Fibroblast of lung (primary cell): Measurements from ENCODE around the gene MS4A18. TPM values are rescaled to one million over a fixed set of nuclear protein-coding genes. Genes with fewer than 3 reads are reported as not detected.
"Not testable (repeated sequence)": the region's sequence is repeated elsewhere in the genome, so short reads cannot be mapped to it uniquely, and the experiment has no call there.

ENCODE experiments used
- DNase-seq, 2 donors: peaks; one replicate each; pipeline versions ENCODE4 v3.0.0 to v3.0.0-alpha.2; 2010; ENCODE audit warnings: low read depth in 2 of 2
- H2AFZ ChIP-seq: 2 replicates; pipeline ENCODE4 v1.5.1; 2012; ENCODE audit warnings: low read length, control low read depth, inconsistent platforms
- H3K27ac ChIP-seq: 2 replicates; pipeline ENCODE4 v1.5.1; 2011; ENCODE audit warnings: low read length, control low read depth; ENCODE audit not compliant: insufficient read depth
- H3K27me3 ChIP-seq: 2 replicates; pipeline ENCODE4 v1.5.1; 2011; ENCODE audit warnings: mild to moderate bottlenecking, low read length; ENCODE audit not compliant: control insufficient read depth, insufficient read depth
- H3K36me3 ChIP-seq: 2 replicates; pipeline ENCODE4 v1.5.1; 2011; ENCODE audit warnings: low read length; ENCODE audit not compliant: control insufficient read depth, insufficient read depth
- H3K4me1 ChIP-seq: 2 replicates; pipeline ENCODE4 v1.5.1; 2011; ENCODE audit warnings: low read length; ENCODE audit not compliant: control insufficient read depth, insufficient read depth; ENCODE audit errors: extremely low read depth
- H3K4me2 ChIP-seq: 2 replicates; pipeline ENCODE4 v1.5.1; 2011; ENCODE audit warnings: low read length, control low read depth; ENCODE audit not compliant: insufficient read depth; ENCODE audit errors: extremely low read depth
- H3K4me3 ChIP-seq, 4 experiments: fragments of 200-600 bp in 1 of 4; sonication (generic) in 1 of 4; replicated peaks in 1 of 4; 2 replicates each; pipeline ENCODE4 v1.5.1; 2011 to 2016; ENCODE audit warnings: low read length in 4 of 4, low read depth in 3 of 4, mild to moderate bottlenecking in 3 of 4, control low read depth in 2 of 4, inconsistent platforms in 1 of 4, mixed read lengths in 1 of 4; ENCODE audit not compliant: insufficient read depth in 1 of 4; ENCODE audit errors: control extremely low read depth in 1 of 4
- H3K79me2 ChIP-seq: 2 replicates; pipeline ENCODE4 v1.5.1; 2012; ENCODE audit warnings: mild to moderate bottlenecking, low read length, inconsistent platforms; ENCODE audit not compliant: control insufficient read depth, insufficient read depth
- H3K9ac ChIP-seq: 2 replicates; pipeline ENCODE4 v1.5.1; 2011; ENCODE audit warnings: mild to moderate bottlenecking, low read length, control low read depth; ENCODE audit not compliant: insufficient read depth
- H3K9me3 ChIP-seq: 2 replicates; pipeline ENCODE4 v1.5.1; 2012; ENCODE audit warnings: low read depth, low read length; ENCODE audit not compliant: control insufficient read depth, insufficient read depth
- H4K20me1 ChIP-seq: 2 replicates; pipeline ENCODE4 v1.5.1; 2011; ENCODE audit warnings: low read length; ENCODE audit not compliant: control insufficient read depth, insufficient read depth; ENCODE audit errors: extremely low read depth
- EZH2 ChIP-seq: IDR thresholded peaks from 2 replicates; pipeline ENCODE4 v1.5.1; 2012; ENCODE audit warnings: low read length, control low read depth, mild to moderate bottlenecking; ENCODE audit errors: missing control alignments
- polyA minus RNA-seq: library from RNA; depleted of rRNA, polyadenylated mRNA; stranded (reverse); fragments of >200 nt; gene quantifications from 2 replicates; pipeline ENCODE4 v1.2.3, GENCODE V29; 2011; ENCODE audit warnings: low replicate concordance
- polyA plus RNA-seq, 2 donors: library from polyadenylated mRNA; depleted of rRNA in 1 of 2; stranded (reverse) in 1 of 2; unstranded in 1 of 2; fragments of >200 nt; gene quantifications; 2 replicates each; pipeline ENCODE4 v1.2.1, GENCODE V29; 2011 to 2012; ENCODE audit warnings: missing spikeins in 1 of 2
- total RNA-seq: library from RNA; depleted of rRNA; stranded (reverse); fragments of >200 nt; gene quantifications from 2 replicates; pipeline ENCODE4 v1.2.1, GENCODE V29; 2014
- TF ChIP-seq, protein P1 (sequence below), 2 donors: IDR thresholded peaks in 1 of 2; conservative IDR thresholded peaks in 1 of 2; 1 replicate in 1 of 2; 2 replicates in 1 of 2; pipeline ENCODE4 v1.5.1; 2011 to 2012; ENCODE audit warnings: low read length in 2 of 2, control low read depth in 1 of 2, inconsistent platforms in 1 of 2, low read depth in 1 of 2, mild to moderate bottlenecking in 1 of 2

MS4A18 gene
- not detected in 2 replicates for total RNA-seq
- not detected in 2 replicates for polyA plus RNA-seq
- not detected in 2 replicates for polyA plus RNA-seq (2012)
- not detected in 2 replicates for polyA minus RNA-seq

DNA sequence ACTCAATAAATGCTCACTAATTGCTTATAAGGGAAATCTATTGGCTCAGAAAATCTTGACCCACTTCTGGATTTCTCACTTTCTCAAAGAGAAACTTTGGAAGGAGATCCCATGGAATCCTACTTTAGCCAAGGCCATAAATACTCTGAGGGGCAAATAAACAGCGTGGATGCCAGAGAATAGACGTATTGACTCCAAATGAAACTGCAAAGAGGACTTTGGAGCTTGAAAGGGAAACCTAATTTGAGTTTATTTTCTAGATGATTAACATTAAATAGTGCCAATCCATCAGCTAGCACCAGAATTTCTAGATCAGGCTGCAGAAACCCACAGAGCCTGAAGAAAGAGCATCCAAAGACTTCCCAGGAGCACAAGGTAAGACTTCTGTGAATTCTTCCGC is at the start of gene MS4A18:
MS4A18 (plus strand) TSS at position 301 of the 400 bp plus-strand sequence.
- no peak for TF ChIP-seq EZH2
- TF ChIP-seq, protein P1, sequence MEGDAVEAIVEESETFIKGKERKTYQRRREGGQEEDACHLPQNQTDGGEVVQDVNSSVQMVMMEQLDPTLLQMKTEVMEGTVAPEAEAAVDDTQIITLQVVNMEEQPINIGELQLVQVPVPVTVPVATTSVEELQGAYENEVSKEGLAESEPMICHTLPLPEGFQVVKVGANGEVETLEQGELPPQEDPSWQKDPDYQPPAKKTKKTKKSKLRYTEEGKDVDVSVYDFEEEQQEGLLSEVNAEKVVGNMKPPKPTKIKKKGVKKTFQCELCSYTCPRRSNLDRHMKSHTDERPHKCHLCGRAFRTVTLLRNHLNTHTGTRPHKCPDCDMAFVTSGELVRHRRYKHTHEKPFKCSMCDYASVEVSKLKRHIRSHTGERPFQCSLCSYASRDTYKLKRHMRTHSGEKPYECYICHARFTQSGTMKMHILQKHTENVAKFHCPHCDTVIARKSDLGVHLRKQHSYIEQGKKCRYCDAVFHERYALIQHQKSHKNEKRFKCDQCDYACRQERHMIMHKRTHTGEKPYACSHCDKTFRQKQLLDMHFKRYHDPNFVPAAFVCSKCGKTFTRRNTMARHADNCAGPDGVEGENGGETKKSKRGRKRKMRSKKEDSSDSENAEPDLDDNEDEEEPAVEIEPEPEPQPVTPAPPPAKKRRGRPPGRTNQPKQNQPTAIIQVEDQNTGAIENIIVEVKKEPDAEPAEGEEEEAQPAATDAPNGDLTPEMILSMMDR (conservative IDR thresholded peaks at IDR 0.05 in 1 of 2, IDR thresholded peaks at IDR 0.05 in 1 of 2; ENCODE audit: low read depth in 1 of 2, low read length in 2 of 2), result no peak
- Histone ChIP-seq H3K27ac (no peak within 1 kb of the TSS), H4K20me1 (no peaks in the 10 kb centered on the region), H3K4me2 (no peak within 1 kb of the TSS), H3K27me3 (no peaks in the 10 kb centered on the region), H3K9me3 (no peaks in the 10 kb centered on the region), H2AFZ (no peak within 1 kb of the TSS), H3K36me3 (no peaks in the 10 kb centered on the region), H3K9ac (no peak within 1 kb of the TSS), H3K4me1 (no peaks in the 10 kb centered on the region), H3K79me2 (no peaks in the 10 kb centered on the region), H3K4me3 (no peak within 1 kb of the TSS)
- DNase-seq, result no peak

DNA sequence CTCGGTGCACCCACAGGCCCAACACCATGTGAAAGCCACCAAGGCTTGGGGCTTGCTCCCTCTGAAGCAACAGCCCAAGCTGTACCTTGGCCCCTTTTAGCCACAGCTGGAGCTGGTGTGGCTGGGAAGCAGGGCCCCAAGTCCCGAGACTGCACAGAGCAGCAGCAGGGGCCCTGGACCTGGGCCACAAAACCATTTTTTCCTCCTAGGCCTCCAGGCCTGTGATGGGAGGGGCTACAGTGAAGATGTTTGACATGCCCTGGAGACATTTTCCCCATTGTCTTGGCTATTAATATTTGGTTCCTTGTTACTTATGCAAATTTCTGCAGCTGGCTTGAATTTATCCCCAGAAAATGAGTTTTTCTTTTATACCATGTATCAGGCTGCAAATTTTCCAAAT is 46.3 kb upstream of the MS4A18 start:
- H4K20me1 ChIP-seq, H2AFZ ChIP-seq, H3K79me2 ChIP-seq, H3K4me3 ChIP-seq, H3K36me3 ChIP-seq, H3K9ac ChIP-seq, H3K27ac ChIP-seq, H3K4me2 ChIP-seq, DNase-seq, H3K4me1 ChIP-seq, H3K27me3 ChIP-seq, H3K9me3 ChIP-seq: not testable (repeated sequence)

DNA sequence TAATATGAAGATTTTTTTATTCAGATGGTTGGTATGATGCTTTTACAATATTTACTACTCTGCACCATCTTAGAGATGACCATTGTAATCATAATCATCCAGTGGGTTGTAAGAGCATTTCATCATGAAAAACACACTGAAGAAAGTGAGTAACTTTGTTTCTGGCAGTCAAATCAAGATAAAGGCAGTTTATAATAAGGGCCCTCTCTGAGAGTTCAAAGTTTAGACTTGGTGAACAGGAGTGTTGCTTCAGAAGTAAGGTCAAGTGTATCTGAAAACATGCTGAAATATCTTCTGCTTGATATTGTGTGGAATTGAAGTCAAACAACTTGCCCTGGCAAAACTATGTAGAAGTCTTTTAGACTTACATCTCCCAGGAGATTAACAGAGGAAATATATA is 44.6 kb upstream of the MS4A18 start:
- Histone ChIP-seq H3K4me2 (no peak overlapping the region), H3K9ac (no peak overlapping the region), H3K27ac (no peak overlapping the region), H3K79me2 (no peaks in the 10 kb centered on the region), H3K4me3 (no peak overlapping the region), H3K36me3 (no peaks in the 10 kb centered on the region), H3K4me1 (no peaks in the 10 kb centered on the region), H3K27me3 (no peaks in the 10 kb centered on the region), H2AFZ (no peak overlapping the region), H4K20me1 (no peaks in the 10 kb centered on the region), H3K9me3 (no peaks in the 10 kb centered on the region)
- no peak for DNase-seq
- TF ChIP-seq, protein P1 (conservative IDR thresholded peaks at IDR 0.05 in 1 of 2, IDR thresholded peaks at IDR 0.05 in 1 of 2; ENCODE audit: low read depth in 1 of 2, low read length in 2 of 2), result no peak
- TF ChIP-seq EZH2, result no peak
